Activated T-helper 1 cell treated with Interleukin-2 at 50 U/mL for 16 hours (primary cell): ENCODE data around the gene HHAT.

Experiments used
- DNase-seq: peaks from one replicate; pipeline ENCODE4 v3.0.0-alpha.2; 2020; ENCODE audit warnings: low read depth

Gene HHAT

DNA sequence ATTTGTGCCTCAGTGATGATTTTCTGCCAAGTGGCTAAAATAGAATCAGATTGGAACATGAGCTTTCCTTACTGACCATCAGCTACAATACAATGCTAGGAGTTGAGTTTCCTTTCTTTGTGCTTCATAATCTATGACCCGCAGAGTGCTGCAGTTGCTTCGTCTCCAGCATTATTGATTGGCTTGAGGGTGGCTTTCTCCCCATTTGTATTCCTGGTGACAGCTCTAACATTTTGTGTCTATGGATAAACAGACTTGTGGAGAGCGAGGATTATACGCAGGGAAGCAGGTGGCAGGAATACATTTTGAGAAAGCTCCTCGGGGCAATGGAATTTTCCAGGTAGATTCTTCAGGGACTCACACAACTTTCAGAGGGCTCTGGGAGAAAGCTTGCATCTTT lies 223.2 kb downstream of the HHAT start:
- no peak for DNase-seq

DNA sequence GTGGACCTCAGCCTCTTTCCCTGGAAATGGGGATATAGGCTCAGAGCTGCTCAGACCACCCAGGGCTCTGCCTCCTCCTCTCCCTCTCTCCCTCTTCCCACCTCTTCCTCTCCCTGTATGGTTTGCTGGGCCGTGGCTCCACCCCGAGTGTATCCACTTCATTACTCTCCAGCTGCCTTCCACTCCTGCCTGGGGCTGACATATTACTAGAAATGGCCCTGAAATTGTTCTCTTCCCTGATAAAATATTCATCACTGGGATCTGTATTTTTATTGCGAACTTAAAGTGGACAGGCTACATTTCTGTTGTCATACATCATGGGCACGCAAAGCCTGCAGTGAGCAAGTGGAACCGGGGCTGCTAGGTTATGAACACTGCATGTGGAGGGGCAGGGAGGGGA lies 225.0 kb downstream of the HHAT start:
- no peak for DNase-seq

DNA sequence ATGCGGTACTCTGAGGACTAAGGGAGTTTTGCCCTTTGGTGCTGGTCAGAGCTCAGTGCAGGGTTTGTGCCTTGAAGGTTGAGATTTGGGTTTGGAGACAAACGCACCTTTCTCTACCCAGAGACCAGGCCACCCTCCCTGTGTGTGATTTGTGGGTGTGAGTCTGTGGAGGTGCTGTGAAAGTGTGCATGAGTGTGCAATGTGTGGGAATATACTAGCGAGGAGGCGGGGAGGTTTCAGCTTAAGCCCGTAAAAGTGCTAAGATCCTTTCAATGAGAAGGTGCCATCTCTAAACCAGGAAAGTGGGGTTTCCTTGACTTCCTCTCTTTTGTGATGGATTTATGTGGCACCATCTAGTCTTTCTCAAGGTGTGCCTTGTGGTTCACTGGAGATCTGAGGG lies 225.7 kb downstream of the HHAT start:
- no peak for DNase-seq

DNA sequence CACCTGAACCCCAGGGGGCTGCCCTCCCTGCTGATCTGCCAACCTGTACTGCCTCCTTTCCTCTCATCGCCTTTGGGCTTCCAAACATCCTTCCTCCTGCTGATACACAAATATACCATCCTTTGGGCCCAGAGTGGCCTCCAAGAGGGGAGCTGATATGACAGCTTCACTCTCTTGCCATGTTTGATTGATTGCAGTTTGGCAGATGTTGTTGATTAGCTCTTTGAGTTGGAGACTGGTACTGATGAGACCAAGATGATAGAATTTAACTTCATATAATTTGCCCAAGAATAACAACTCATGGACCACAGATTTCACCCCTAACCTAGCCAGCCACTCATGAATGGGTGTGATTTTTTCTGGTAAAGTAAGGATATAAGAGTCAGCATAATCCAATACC lies 227.8 kb downstream of the HHAT start:
- no peak for DNase-seq

DNA sequence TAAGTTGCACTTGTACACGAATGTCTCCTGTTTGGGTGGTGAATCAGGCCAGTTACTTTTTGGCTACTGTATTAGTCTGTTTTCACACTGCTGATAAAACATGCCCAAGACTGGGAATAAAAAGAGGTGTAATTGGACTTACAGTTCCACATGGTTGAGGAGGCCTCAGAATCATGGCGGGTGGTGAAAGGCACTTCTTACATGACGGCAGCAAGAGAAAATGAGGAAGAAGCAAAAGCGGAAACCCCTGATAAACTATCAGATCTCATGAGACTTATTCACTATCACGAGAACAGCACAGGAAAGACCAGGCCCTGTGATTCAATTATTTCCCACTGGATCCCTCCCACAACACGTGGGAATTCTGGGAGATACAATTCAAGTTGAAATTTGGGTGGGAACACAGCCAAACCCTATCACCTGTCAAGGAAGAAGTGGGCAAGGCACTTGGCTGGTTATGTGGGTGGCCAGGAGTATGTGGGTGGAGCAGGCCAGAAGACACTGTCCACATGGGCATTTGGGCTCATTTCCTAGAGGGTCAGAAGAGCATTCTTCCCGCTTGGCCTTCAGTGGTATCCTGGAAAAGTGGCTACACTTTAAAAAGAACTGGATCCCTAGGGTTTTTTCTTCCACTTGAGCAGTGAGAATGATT lies 228.8 kb downstream of the HHAT start:
- no peak for DNase-seq

DNA sequence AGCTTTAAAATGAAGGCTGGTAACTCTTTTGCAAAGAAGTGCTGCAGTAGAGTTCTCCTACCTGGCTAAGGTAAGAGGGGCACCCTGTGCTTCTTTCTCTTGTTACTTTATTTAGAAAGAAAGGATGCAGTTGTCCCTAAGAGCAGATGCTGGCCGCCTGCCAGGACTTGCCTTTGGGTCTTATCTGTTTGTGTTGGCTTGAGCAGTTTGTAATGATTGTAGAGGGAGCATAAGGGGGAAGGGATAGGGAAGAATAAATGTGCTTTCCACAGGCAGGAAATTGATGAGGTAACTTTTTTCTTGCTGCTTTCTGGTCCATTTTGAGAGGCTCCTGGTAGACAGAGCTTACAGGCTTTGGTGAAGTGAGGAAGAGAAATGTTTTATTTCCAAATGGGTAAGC lies 229.6 kb downstream of the HHAT start:
- no peak for DNase-seq

DNA sequence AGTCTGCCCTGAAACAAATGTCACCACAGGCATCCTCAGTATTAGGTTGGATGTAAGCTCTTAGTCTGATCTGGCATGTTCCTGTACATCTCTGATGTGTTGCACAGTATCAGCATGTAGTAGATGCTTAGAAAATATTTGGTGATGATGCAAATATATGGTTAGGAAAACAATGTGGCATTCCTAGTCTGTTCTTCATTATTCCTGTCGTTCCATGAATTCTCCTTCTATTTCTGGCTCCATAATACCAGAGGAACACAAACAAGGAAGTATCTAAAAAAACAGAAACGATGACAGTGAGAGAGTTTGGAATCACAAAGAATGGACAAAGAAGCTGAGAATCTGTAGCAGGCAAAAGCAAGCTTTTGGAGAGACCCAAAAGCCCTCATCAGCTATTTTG lies 236.6 kb downstream of the HHAT start:
- DNase-seq = no peak

DNA sequence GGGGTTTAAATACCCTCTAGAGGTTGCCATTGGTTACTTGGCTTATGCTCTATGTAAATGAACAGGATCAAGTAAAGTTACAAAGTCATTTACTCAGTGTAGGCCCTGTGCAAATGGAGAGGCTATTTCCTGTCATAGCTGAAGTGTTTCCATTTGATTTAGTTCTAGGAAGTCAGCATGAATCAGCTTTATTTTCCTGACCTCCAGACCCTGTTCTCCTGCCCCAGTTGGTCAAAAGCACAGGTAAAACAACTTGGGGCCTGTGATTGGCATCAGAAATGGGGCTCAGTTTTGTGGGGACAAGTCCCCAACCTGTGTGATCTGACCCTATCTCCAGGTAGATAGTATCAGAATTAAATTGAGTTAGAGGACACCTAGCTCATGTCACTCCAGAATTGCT lies 239.9 kb downstream of the HHAT start:
- DNase-seq = no peak

DNA sequence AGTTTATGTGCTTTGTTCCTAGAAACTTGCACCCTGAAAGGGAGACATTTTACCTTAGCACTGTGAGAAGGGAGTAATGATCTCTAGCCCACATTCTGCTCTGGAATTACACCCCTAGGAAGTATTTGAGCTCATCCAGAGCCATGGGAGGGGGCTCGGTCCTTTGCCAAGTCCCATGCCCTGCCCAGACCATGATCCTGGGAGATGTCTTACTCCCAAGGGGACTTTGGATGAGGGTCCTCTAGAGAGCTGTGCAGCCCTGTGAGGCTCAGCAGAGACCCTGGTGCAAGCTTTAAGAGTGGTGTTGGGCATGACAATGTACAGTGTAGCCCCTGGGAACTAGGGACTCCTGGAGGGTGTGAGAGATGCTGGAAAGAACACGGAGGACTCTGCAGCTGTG lies 241.4 kb downstream of the HHAT start:
- DNase-seq = no peak

DNA sequence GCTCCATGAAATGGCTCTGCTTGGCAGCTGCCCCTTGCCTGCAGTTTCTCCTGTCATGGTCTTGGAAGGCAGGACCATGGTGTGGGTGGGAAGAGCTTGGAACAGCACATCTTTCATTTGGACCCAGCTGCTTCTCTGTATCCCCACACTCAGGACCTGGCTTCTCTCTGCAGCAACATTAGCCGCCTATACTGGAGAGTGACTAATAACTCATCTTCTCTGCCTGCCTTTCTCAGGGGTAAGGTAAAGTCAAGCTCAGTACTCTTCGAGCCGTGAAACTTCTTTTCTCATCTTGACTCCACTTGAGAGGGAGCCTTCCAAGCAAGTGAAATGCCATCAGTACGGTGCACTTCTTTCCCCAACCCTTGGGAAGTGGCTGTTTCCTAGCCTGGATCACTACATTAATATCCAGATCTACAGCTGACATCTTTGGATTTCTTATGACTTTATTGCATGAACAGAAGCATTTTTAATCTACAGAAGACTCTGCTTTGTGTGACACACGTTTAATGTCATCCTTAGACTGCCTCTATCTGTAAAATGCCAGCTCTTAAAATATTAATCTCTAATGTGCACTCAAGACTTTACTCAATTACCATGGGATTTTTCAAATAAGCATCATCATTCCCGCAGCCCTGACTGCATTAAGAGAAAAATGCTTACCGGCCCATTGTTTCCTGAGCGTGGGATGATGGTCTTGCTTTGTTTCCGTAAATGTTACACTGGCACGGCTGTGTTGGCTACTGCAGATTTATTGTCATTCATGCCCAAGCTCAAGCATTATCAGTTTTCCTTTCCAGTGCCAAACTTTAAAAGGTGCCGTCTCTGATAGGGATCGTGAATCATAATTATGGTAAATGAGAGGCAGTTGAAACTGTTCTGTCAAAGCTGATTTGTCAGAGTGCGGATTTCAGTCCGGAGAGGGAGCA lies 242.9 kb downstream of the HHAT start:
- DNase-seq = no peak

DNA sequence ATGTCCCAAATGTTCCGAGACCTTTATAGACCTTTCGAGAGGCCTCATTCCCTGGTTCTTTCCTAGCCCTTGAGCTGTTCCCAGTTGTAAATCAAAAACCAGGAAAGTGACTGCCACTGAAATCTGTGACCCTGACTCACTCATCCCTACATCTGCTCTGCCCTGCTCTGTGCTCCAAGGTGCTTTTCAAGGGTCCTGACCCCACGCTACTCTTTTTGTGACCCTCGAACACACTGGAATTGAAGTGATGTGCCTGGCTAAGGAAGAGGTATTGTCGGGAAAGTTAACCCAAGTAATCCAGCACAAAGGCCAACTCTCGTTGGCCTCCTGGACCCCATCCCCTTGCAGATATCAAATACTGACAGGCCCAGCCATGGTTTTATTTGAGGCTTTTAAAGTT lies 244.4 kb downstream of the HHAT start:
- DNase-seq = no peak

DNA sequence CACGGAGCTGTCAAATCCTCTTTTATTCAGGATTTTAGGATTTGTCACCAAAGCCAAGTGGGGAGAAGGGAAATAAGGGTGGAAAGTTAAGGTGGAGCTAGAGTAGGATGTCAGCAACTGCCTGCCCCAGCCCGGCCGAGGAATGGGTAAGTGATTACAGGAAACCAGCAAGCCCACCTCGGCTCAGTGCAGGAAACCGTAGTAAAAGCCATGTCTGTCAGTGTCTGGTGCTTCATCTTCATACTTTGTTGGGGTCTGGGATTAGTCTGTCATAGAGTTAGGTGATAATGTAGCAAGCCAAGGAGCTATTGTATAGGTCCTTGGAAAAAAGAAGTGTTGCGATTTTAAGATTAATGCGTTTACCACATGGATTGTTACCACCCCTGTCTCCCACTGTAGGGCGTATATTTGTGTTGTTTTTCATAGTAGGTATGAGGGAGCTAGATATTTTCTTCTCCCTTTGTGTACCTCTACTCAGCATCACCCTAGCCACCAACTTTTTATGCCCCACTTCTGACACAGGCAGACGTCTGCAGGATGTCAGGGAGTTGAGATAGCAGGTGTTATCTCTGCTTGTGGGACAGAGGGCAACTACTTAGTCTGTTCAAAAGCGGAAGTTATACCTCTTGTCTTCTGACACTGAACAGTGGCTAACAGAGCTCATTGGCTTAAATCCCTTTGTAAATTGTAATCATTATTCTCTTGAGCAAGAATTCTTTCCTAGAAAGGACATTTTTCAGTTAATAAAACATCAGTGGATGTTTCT lies 253.7 kb downstream of the HHAT start:
- no peak for DNase-seq

DNA sequence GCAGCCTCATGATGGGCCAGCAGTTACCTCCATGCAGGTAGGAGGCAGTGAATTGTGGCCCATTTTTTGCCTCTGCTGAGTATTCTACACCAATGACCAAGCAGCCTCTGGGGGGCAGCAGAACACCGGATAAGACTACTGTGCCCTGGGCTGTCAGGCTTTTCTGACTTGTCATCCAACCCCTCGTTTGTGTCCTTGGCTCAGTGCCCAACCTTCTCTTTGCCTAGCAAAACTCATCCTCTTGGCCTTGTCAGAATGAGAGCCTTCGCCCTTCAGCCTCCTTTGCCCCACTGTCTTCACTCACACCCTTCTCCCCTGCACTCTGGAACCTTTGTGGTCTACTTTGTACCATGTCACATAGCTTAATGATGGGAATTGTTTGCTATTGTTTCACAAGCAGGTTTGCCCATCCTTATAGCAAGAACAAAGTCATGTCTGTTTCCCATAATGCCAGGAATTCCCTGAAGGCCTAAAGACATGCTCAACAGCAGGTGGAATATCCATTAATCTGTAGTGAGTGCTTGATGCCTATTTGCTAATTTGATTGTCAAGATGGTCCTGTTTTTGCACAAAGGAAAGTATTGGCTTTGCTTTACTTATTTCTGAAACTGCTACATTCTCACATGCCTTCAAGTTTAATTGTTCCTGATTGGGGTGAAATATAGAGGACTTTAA lies 255.9 kb downstream of the HHAT start:
- DNase-seq = peak; percentile 10

DNA sequence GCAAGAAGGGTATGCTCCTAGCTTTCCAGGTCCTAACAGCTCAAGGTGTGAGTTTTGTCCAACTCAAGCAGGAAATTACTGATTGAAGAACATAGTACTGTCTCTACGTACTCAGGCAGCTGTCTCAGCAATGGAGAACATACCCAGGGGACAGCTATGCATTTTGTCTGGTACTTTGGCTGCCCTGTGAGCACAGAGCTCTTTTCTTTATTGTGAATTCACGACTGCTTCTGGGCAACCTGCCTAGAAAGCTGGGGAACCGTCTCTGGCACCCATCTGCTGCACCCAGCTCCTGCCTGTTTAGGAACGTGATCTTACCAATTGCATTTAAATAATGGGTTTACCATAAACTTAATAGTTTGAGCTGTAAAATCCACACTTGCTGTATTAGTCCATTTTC lies 258.1 kb downstream of the HHAT start:
- no peak for DNase-seq

DNA sequence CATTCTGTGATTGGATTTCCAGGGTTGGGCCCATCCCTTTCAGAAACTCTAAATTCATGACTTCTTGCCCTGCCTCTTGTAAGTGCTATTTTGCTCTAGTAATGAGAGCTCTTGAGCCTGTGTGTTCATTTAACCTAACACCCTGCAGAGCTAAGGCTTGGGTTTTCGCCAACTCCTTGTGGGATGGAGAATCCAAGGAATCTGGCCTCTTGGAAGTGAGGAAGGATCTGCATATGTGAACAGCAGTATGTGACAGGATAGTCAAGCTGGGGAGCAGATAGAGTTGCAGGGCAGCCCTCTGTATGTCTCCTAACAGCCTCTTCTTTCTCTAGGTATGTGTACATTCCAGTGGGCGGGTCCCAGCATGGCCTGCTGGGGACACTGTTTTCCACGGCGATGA lies 258.9 kb downstream of the HHAT start:
- no peak for DNase-seq

DNA sequence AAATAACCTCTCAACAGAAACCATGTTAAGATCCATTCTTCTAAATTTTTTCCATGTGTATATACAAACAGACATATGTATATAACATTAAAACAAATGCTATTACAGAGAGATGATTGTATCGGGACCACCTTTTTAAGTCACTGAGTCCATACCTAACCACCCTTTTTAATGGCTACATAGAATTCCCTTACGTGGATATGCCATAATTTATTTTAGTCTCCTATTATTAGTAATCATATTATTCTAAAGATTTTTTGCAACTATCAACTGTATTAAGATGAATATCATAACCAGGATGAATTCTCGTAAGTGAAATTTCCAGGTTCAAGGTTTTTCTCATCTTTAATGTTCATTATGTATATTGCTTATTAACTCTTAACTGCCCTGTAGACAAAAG lies 259.7 kb downstream of the HHAT start:
- DNase-seq = no peak

DNA sequence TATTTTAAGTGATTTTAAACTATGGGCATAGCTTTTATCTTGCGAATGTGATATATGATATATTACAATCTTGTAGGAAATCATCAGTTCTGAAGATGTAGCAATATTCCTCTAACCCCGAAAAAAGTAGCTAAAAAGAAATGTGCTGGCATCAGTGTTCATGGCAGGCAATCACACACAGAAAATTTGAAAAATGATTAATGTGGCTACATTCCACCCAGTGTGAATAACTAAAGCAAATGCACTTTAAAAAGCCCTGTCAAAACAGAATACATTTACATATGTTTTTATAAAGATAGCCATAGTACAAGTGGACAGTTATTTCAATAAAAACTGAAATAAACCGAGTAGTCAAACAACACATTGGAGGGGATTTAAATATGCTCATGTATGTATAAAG lies 260.2 kb downstream of the HHAT start:
- no peak for DNase-seq

DNA sequence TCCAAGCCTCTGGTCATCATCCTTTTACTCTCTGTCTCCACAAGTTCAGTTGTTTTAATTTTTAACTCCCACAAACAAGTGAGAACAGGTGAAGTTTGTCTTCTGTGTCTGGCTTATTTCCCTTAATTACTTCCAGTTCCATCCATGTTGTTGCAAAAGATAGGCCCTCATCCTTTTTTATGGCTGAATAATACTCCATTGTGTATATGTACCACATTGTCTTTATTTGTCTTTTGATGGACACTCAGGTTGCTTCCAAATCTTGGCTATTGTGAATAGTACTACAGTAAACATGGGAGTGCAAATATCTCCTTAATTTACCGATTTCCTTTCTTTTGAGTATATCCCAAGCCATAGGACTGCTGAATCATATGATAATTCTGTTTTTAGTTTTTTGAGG lies 262.5 kb downstream of the HHAT start:
- no peak for DNase-seq

DNA sequence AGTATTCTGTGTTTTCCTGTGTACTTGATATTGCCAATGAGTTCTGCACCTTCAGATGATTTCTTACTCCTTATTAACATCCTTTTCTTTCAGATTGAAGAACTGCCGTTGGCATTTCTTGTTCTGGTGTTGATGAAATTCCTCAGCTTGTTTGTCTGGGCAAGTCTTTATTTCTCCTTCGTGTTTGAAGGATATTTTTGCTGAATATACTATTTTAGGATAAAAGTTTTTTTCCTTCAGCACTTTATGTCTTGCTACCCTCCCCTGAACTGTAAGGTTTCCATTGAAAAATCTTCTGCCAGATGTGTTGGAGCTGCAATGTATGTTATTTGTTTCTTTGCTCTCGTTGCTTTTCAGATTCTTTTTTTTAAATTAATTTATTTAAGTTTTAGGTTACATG lies 265.9 kb downstream of the HHAT start:
- DNase-seq = no peak

DNA sequence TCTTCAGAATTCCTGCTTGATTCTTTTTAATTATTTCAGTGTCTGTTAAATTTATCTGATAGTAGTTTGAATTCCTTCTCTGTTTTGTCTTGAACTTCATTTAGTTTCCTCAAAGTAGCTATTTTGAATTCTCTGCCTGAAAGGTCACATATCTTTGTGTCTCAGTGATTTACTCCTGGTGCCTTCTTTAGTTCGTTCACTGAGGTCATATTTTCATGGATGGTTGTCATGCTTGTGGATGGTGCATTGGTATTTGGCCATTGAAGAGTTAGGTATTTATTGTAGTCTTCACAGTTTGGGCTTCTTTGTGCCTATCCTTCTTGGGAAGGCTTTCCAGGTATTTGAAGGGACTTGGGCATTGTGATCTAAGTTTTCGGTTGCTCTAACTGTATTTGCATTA lies 267.9 kb downstream of the HHAT start:
- no peak for DNase-seq

DNA sequence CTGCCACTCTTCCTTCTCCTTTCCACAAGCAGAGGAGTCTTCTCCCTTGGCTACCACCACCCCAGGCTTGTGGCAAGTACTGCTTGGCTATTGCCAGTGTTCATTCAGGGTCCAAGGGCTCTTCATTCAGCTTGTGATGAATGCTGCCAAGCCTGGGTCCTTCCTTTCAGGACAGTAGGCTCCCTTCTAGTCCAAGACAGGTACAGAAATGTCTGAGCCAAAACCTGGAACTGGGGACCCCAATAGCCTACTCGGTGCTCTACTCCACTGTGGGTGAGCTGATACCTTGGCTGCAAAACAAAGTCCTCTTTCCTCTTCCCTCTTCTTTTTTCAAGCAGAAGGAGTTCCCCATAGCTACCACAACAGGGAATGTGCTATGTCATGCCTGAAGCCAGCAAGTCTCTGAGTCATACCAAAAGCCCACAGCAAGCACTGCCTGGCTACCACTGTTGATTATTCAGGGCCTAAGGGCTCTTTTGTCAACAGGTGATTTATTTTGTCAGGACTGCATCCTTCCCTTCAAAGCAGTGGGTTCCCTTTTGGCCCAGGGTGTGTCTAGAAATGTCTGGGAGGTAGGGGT lies 268.9 kb downstream of the HHAT start:
- DNase-seq = no peak

DNA sequence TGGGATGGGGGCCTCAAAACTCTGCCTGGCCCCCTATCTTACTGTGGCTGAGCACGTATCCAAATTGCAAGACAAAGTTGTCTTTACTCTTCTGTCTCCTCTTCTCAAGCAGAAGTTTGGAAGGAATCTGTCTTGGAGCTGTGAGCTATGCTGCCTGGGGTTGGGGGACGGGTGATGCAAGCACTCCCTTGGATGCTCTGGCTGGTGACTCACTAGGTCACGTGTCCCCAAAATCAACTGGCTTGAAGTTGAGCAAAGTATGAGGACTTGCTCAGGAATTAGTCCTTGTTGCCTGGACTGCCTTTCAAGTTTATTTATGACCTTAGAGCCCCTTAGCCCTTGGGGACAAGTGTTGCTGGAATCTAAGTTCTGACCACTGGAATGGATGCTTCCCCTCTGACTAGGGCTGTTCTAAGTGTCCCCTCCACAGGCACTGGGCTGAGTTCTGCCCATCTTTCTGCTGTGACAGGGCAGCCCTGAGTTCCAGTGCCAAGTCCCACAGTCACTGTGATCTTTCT lies 269.5 kb downstream of the HHAT start:
- no peak for DNase-seq
